NCI-H526 treated with DMSO at 0.1 percent for 48 hours (cell line): ENCODE results near the gene GAL.

Experiments
- DNase-seq: peaks from one replicate; lab custom pipeline; 2025; lab: John Stamatoyannopoulos, UW

The GAL gene

DNA sequence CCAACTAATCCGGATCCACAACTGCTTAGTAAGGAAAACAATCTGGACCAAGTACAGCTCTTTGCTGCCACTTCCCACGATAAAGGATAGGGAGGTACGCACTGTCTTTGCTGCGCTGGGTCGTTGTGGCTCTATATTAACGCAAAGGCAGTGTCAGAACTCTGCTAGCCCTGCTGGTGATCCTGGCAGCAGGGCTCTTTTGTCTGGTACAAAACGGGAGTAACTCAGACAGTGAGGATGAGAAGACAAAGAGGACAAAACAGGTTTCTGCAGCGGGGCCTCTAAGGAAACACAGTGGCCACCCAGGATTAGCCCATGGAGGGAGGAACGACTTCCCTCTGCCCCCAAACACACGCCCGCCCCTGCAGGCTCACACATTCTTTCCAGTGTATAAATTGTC lies 26.1 kb downstream of the GAL start:
- no peak for DNase-seq

DNA sequence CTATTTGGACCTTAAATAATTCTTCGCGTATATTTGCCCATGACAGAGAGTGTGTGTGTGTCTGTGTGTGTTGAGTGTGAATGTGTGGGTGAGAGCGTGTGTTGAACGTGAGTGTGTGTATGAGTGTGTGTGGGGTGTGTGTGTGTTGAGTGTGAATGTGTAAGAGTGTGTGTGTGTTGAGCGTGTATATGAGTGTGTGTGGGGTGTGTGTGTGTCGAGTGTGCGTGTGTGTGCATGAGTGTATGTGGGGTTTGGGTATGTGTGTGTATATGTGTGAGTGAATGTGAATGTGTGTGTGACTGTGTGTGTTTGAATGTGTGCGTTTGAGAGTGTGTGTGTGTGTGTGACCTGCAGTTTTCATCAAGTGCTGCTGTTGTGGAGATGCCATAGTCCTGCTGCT lies 26.8 kb downstream of the GAL start:
- DNase-seq = no peak

DNA sequence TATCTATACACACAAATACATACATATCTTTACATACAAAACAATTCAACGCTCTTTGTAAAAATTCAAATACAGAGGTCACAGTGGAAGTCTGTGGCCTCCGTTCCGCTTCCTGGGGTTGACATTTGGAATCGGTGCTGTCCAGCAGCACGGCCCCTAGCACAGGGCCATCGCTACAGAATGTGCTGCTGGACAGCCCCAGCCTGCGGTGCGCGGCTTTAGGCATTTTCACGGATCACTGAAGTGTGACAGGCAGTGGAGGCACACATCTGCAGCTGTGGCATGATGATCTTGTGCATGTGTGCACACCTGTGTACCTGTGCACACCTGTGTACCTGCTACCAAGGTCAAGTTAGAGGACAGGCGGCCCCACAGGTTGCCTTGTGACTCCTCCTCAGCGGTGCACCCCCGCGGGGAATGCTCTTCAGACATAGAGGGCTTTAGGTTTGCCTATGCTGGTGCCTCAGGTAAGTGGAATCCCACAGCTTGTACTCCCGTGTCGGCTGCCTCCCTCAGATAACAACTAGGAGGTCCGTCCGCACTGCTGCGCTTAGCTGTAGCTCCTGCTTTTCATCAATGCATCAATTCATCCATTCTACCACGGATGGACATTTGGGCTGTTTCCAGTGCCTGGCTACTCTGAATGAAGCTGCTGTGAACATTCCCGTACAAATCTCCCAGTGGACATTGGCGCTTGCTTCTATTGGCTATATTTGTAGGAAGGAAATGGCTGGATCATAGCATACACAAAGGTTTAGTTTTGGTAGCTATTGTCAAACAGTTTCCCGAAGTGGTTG lies 29.9 kb downstream of the GAL start:
- DNase-seq = peak; percentile 43

DNA sequence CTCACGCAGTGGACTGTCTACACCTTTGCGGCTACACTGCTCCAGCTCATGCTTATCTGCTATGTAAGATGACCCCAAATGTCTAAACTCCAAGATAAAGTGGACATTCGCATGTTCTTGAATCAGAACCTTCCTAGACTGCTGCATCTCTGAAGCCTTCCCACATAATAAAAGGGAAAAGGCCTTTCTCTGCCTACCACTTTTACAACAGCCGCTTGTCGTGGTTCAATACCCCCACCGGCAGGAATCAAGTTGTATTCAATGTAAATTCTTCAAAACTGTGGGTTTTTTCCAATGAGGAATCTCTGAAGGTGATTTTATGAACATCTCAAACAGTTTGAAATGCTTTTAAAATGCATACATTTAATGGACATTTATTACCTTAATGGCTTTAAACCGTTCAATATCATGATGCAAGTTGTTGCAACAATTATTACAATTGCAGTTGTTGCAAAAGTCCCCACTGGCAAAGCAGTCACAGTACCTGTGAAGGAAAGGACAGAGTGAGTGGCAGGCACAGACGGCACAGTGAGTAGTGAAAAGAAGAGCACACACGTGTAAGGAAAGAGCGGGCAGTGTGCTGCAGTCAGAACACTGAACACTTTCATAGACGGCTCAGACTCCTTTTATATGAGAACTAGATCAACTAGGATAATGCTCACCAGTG lies 31.2 kb downstream of the GAL start:
- DNase-seq = no peak

DNA sequence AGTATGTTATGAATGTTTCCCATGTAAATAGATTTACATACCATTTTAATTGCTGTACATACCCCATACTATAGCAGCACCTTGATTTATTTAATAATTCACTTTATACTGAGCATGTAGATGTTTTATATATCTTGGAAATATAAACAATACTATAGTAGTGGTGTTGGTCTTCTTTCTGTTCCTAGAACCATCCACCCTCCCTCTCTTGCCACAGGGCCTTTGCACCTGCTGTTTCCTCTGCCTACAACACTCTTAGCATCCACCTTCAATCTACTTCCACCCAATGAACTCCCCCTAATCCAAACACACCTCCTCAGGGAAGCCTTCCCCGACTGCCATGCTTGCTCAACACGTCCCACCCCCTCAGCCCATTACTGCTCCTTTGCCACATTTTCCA lies 36.7 kb downstream of the GAL start:
- no peak for DNase-seq

DNA sequence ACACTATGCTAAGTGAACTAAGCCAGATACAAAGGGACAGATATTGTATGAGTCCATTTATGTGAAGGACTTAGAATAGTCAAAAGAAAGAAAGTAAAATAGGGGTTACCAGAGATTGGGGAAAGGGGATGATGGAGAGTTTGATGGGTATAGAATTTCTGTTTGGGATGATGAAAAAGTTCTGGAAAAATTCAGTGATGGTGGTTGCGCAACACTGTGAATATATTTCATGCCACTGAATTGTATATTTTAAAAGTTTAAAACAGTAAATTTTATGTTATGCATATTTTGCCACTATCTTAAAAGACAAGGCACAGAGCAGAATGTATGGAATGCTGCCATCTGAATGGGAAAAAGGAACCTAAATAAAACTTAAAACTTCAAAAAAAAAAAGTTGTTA lies 37.8 kb downstream of the GAL start:
- no peak for DNase-seq

DNA sequence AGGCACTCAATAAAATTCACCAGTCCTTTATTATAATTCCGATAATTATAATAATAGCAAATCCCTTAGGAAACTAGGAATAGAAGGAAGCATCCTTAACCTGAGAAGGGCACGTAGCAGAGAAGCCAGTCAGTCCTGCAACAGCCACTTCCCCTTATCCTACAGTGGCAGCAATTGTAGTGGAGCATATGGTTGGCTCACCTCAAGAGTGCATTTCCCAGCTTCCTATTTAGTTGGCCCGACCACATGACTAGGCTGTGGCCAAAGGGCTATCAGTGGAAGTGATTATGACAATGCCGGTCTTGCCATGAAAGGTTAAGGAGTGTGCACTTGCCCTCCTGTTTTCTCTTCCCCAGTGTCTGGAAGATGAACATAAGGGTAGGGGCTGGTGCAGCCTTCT lies 39.9 kb downstream of the GAL start:
- no peak for DNase-seq

DNA sequence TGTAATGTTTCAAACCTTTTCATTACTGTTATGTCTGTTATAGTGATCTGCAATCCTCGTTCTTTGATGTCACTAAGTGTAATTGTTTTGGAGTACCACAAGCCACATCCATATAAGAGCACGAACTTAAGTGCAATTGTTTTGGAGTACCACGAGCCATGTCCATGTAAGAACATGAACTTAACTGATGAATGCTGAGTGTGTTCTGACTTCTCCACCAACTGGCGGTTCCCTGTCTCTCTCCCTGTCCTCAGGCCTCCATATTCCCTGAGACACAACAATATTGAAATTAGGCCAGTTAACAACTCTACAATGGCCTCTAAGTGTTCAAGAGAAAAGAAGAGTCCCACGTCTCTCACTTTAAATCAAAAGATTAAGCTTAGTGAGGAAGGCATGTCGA lies 43.4 kb downstream of the GAL start:
- no peak for DNase-seq

DNA sequence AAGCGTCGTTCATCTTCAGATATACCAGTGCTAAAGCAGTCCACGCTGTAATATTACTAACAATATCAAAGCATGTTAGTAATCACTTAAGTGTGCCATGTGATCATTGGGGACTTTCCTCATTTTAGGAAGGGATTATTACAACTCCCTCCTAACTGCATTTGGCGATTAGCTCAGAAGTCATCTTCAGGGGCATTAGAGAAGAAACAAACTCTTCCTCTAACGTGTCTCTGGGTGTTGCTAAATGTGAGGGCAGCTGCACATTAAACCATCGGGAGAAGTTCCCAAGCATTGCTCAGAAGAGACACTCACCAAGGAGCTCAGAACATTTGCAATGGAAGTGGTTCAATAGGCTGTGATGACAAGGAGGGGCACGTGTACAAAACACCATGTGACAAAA lies 49.8 kb downstream of the GAL start:
- DNase-seq = no peak

DNA sequence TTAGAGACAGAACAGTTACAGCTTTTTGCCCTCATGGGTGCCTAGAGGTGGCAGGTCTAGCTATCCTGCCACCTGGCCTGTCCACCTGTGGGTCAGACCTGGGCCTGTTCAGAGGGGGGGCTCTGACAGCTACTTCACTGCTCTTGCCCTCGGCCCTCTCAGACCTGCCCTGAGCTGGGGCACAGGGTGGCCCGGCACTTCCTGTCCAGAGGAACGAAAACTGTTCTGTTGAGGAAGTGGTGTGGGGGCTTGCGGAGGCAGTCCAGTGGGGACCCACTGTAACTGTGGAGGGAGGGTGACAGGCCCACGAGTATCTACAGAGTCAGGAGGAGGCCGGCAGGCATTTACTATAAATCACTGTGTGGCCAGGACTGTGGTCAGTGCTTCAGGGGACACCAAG lies 50.8 kb downstream of the GAL start:
- DNase-seq = no peak

DNA sequence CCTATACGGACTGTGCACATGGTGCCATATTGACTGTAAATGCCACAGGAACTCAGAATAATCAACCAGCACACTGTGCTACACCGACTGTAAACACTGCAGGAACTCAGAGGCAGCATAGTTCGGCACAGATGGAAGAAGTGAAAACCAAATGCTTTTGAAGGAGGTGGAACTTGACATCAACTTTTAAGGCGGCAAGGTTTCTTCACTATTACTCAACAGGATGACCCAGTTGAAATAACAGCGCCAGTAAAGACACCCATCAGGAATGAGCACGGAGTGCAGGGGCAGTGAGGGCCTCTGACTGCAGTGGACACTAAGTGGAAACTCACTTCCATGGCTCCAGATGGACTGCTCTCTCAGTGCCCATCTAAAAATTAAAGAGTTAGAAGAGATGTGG lies 51.3 kb downstream of the GAL start:
- no peak for DNase-seq
